Measurements from ENCODE around the gene CDH13. TPM values are rescaled to one million over a fixed set of nuclear protein-coding genes. Genes with fewer than 3 reads are reported as not detected.

The CDH13 gene
- total RNA-seq, 1 experiment from 2014 or later: 2.1 TPM

DNA sequence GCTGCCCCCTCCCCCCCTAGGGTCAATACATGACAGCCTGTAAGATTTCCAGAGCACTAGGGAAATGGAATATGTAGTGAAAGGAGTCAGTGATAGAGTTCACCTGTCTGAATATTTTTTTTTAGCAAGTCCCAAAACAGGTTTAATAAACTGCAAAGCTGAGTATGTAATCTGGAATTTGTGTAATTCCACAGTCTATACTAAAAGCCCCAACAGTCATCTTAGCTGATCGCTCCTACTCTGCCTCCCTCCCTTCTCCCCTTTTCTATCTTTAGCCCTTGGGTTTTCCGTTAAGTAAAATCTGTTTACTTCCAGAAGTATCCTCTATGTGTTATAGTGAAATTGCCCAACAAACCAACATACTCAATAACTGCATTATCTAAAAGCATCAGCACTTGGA, 3.5 kb downstream of the CDH13 start:
- H3K27ac ChIP-seq (ENCODE audit: low read depth, low read length, poor library complexity, severe bottlenecking): no peak overlapping the region
- no peaks in the 10 kb centered on the region for H3K9me3 ChIP-seq (ENCODE audit: low read depth, low read length, poor library complexity, severe bottlenecking)
- DNase-seq (ENCODE audit: low spot score): no peak
- CTCF ChIA-PET: interaction anchor here (0.6 to 1.0 kb wide), 2 partner anchors 237 to 586 kb away, joined by 3 to 5 read pairs; no protein-coding TSS in a partner anchor
- BruUV-seq (replicated peaks): no TSS peak
- H3K4me3 ChIP-seq (ENCODE audit: low read depth, low read length, poor library complexity, severe bottlenecking): no peak overlapping the region
- intact Hi-C loops (cut with micrococcal nuclease; ENCODE audit: unreplicated experiment): loop anchor here (10.0 kb wide), 1 partner anchor 685 kb away; no protein-coding TSS in a partner anchor
- no peaks in the 10 kb centered on the region for H3K4me1 ChIP-seq (ENCODE audit: insufficient read depth, low read length, poor library complexity, severe bottlenecking)
- peaks cover 54% of the 10 kb centered on the region for H3K27me3 ChIP-seq (replicated peaks; ENCODE audit: insufficient read depth, low read depth, low read length, poor library complexity)
- POLR2A ChIA-PET (ENCODE audit: low non-redundant PET): no interaction called here
- H3K36me3 ChIP-seq (ENCODE audit: insufficient read depth, low read length, poor library complexity, severe bottlenecking): no peaks in the 10 kb centered on the region
- TF ChIP-seq, protein P1, sequence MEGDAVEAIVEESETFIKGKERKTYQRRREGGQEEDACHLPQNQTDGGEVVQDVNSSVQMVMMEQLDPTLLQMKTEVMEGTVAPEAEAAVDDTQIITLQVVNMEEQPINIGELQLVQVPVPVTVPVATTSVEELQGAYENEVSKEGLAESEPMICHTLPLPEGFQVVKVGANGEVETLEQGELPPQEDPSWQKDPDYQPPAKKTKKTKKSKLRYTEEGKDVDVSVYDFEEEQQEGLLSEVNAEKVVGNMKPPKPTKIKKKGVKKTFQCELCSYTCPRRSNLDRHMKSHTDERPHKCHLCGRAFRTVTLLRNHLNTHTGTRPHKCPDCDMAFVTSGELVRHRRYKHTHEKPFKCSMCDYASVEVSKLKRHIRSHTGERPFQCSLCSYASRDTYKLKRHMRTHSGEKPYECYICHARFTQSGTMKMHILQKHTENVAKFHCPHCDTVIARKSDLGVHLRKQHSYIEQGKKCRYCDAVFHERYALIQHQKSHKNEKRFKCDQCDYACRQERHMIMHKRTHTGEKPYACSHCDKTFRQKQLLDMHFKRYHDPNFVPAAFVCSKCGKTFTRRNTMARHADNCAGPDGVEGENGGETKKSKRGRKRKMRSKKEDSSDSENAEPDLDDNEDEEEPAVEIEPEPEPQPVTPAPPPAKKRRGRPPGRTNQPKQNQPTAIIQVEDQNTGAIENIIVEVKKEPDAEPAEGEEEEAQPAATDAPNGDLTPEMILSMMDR (conservative IDR thresholded peaks at IDR 0.05; ENCODE audit: low read depth, low read length): no peak
- no peak for TF ChIP-seq EZH2 (IDR thresholded peaks at IDR 0.05; ENCODE audit: borderline replicate concordance, low read depth, low read length, poor library complexity, severe bottlenecking)

DNA sequence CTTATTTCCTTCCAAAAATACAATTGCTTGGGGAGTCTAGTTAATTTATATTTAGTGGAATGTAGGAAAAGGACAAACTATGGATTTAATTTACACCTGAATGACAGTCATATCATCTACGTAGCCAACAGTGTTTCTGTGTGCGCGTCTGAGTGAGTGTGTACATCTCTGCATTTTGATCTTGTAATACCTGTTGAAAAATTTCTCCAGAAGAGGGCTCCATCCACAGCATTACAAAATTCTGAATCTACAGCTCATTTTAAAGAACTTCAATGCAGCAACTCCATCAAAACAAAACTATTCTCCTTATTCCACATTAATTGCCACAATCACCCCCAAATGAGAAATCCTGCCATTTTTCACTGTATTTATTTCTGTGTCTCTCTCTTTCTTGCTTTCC, 3.9 kb downstream of the CDH13 start:
- Histone ChIP-seq H3K9me3 (ENCODE audit: low read depth, low read length, poor library complexity, severe bottlenecking) (no peaks in the 10 kb centered on the region), H3K4me3 (ENCODE audit: low read depth, low read length, poor library complexity, severe bottlenecking) (no peak overlapping the region), H3K4me1 (ENCODE audit: insufficient read depth, low read length, poor library complexity, severe bottlenecking) (no peaks in the 10 kb centered on the region), H3K27me3 (replicated peaks; ENCODE audit: insufficient read depth, low read depth, low read length, poor library complexity) (peaks cover 49% of the 10 kb centered on the region), H3K36me3 (ENCODE audit: insufficient read depth, low read length, poor library complexity, severe bottlenecking) (no peaks in the 10 kb centered on the region), H3K27ac (ENCODE audit: low read depth, low read length, poor library complexity, severe bottlenecking) (no peak overlapping the region)
- TF ChIP-seq EZH2 (IDR thresholded peaks at IDR 0.05; ENCODE audit: borderline replicate concordance, low read depth, low read length, poor library complexity, severe bottlenecking): no peak
- TF ChIP-seq, protein P1 (conservative IDR thresholded peaks at IDR 0.05; ENCODE audit: low read depth, low read length): peak; percentile 32; the same call in 1 of the 2 replicates
- no TSS peak for BruUV-seq (replicated peaks)
- no peak for DNase-seq (ENCODE audit: low spot score)
- ChIA-PET CTCF (interaction anchor here (0.6 to 1.0 kb wide), 2 partner anchors 237 to 585 kb away, joined by 3 to 5 read pairs; no protein-coding TSS in a partner anchor), POLR2A (ENCODE audit: low non-redundant PET) (no interaction called here)
- intact Hi-C loops (cut with micrococcal nuclease; ENCODE audit: unreplicated experiment): loop anchor here (10.0 kb wide), 1 partner anchor 686 kb away; no protein-coding TSS in a partner anchor

DNA sequence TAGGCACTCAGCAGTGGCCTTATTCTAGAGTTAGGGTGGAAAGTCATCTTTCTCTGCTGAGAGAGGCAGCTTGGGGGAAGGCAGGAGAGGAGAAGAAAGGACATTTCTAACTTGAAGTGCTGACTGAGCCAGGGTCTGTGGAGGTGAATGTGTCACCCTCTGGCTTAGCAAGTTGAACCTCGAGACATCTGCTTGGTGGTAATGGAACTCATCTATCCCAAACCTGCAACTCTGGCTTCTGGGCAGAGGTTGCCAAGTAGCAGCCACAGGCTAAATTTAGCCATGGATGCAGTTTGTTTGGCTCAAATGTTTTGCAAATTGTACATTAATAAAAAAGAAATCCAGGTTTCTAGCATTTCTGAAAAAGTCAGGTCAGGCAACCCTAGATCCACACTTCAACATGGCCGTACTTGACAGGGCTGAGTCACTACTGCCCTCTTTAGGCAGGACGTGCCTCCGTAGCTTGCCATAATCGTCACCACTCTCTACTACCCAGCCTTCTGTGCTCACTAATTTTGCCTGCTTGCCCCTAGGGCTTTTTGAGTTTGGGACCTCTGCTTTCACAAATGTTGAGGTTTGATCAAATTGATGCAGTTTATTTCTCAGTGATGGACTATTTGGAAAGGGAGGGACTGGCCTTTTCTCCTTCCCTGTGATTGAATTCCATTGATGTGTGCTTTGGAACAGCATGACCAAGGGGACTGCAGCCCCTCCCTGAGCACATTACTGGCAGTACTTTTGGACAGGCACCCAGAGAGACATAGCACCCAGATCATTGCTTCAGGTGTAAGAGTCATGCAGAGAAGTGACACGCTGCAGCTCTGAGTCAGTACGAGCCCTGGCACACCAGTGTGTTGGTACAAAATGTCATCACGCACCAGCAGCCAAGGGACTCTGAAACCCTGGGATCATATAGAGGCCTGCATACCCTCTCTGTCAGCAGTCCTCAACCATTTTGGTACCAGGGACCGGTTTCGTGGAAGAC, 5.2 kb downstream of the CDH13 start:
- Histone ChIP-seq H3K27ac (ENCODE audit: low read depth, low read length, poor library complexity, severe bottlenecking) (no peak overlapping the region), H3K27me3 (replicated peaks; ENCODE audit: insufficient read depth, low read depth, low read length, poor library complexity) (peaks cover 36% of the 10 kb centered on the region), H3K4me3 (ENCODE audit: low read depth, low read length, poor library complexity, severe bottlenecking) (no peak overlapping the region), H3K4me1 (ENCODE audit: insufficient read depth, low read length, poor library complexity, severe bottlenecking) (no peaks in the 10 kb centered on the region), H3K9me3 (ENCODE audit: low read depth, low read length, poor library complexity, severe bottlenecking) (no peaks in the 10 kb centered on the region), H3K36me3 (ENCODE audit: insufficient read depth, low read length, poor library complexity, severe bottlenecking) (no peaks in the 10 kb centered on the region)
- ChIA-PET CTCF (no interaction called here), POLR2A (ENCODE audit: low non-redundant PET) (no interaction called here)
- TF ChIP-seq, protein P1 (conservative IDR thresholded peaks at IDR 0.05; ENCODE audit: low read depth, low read length): peak; percentile 49
- TF ChIP-seq EZH2 (IDR thresholded peaks at IDR 0.05; ENCODE audit: borderline replicate concordance, low read depth, low read length, poor library complexity, severe bottlenecking): no peak
- intact Hi-C loops (cut with micrococcal nuclease; ENCODE audit: unreplicated experiment): loop anchor here (10.0 kb wide), 1 partner anchor 687 kb away; no protein-coding TSS in a partner anchor
- no peak for DNase-seq (ENCODE audit: low spot score)
- BruUV-seq (replicated peaks): no TSS peak

All from A673 (cell line).